BE2C (cell line): Measurements from ENCODE around the gene QRICH1.

Experiments used
- DNase-seq: peaks from one replicate; pipeline ENCODE4 v3.0.0-alpha.2; 2020
- H3K27me3 ChIP-seq: fragments of 250-450 bp; sonication (Bioruptor Pico); 2 replicates; pipeline ENCODE4 v1.5.1; 2020; ENCODE audit warnings: mild to moderate bottlenecking
- H3K36me3 ChIP-seq: fragments of 250-450 bp; sonication (Bioruptor Pico); 2 replicates; pipeline ENCODE4 v1.5.1; 2020; ENCODE audit warnings: mild to moderate bottlenecking
- H3K4me1 ChIP-seq: fragments of 250-450 bp; sonication (Bioruptor Pico); 2 replicates; pipeline ENCODE4 v1.5.1; 2020
- H3K4me3 ChIP-seq: 2 replicates; pipeline ENCODE4 v1.5.1; 2011; ENCODE audit warnings: low read depth, low read length
- H3K9me3 ChIP-seq: fragments of 250-450 bp; sonication (Bioruptor Pico); 2 replicates; pipeline ENCODE4 v1.5.1; 2020
- CTCF ChIP-seq: IDR thresholded peaks from 2 replicates; pipeline ENCODE4 v1.5.1; 2012; ENCODE audit warnings: mild to moderate bottlenecking, low read depth, low read length

QRICH1 gene

GRCh38 chr3:48980295-48980694 lies 113.6 kb downstream of the QRICH1 start:
- H3K4me1 ChIP-seq: no peaks in the 10 kb centered on the region
- TF ChIP-seq CTCF: no peak
- peaks cover 21% of the 10 kb centered on the region for H3K36me3 ChIP-seq
- H3K9me3 ChIP-seq: no peaks in the 10 kb centered on the region
- H3K4me3 ChIP-seq: no peak overlapping the region
- H3K27me3 ChIP-seq: no peaks in the 10 kb centered on the region
- no peak for DNase-seq
